RWPE2 (cell line): Measurements from ENCODE around the gene DIP2C.

Experiments used
- ATAC-seq: fragments of 200-7000 bp; cut with Tn5 transposase; 3 replicates; pipeline ENCODE4 v1.9.1; 2021; ENCODE audit warnings: low read depth
- DNase-seq: peaks from one replicate; pipeline ENCODE4 v3.0.0-alpha.2; 2020; ENCODE audit warnings: low spot score
- H3K27ac ChIP-seq: fragments of 450-650 bp; 2 replicates; pipeline ENCODE4 v1.5.1; 2017; ENCODE audit warnings: mild to moderate bottlenecking; ENCODE audit not compliant: poor library complexity, severe bottlenecking
- H3K27me3 ChIP-seq: fragments of 250-450 bp; sonication (Bioruptor Pico); 2 replicates; pipeline ENCODE4 v1.5.1; 2021; ENCODE audit warnings: mild to moderate bottlenecking, moderate library complexity; ENCODE audit not compliant: insufficient read depth, poor library complexity, severe bottlenecking
- H3K36me3 ChIP-seq: fragments of 250-450 bp; sonication (Bioruptor Pico); 2 replicates; pipeline ENCODE4 v1.5.1; 2020; ENCODE audit warnings: low read depth, mild to moderate bottlenecking, moderate library complexity
- H3K4me1 ChIP-seq: fragments of 250-450 bp; sonication (Bioruptor Pico); 2 replicates; pipeline ENCODE4 v1.5.1; 2021; ENCODE audit warnings: mild to moderate bottlenecking, moderate library complexity; ENCODE audit not compliant: insufficient read depth, poor library complexity, severe bottlenecking
- H3K4me3 ChIP-seq: fragments of 250-450 bp; sonication (Bioruptor Pico); 2 replicates; pipeline ENCODE4 v1.5.1; 2021; ENCODE audit warnings: mild to moderate bottlenecking, moderate library complexity; ENCODE audit not compliant: severe bottlenecking
- H3K9me3 ChIP-seq: fragments of 250-450 bp; sonication (Bioruptor Pico); 2 replicates; pipeline ENCODE4 v1.5.1; 2021; ENCODE audit warnings: mild to moderate bottlenecking, moderate library complexity; ENCODE audit not compliant: severe bottlenecking
- TF ChIP-seq, protein P1 (sequence below): fragments of 450-650 bp; IDR thresholded peaks from one replicate; pipeline ENCODE4 v1.5.1; 2017; ENCODE audit warnings: mild to moderate bottlenecking, moderate library complexity; ENCODE audit not compliant: poor library complexity, severe bottlenecking

Gene DIP2C

GRCh38 chr10:378930-379704 is 310.4 kb downstream of the DIP2C start:
- peak; percentile 11 for DNase-seq
- TF ChIP-seq, protein P1, sequence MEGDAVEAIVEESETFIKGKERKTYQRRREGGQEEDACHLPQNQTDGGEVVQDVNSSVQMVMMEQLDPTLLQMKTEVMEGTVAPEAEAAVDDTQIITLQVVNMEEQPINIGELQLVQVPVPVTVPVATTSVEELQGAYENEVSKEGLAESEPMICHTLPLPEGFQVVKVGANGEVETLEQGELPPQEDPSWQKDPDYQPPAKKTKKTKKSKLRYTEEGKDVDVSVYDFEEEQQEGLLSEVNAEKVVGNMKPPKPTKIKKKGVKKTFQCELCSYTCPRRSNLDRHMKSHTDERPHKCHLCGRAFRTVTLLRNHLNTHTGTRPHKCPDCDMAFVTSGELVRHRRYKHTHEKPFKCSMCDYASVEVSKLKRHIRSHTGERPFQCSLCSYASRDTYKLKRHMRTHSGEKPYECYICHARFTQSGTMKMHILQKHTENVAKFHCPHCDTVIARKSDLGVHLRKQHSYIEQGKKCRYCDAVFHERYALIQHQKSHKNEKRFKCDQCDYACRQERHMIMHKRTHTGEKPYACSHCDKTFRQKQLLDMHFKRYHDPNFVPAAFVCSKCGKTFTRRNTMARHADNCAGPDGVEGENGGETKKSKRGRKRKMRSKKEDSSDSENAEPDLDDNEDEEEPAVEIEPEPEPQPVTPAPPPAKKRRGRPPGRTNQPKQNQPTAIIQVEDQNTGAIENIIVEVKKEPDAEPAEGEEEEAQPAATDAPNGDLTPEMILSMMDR = no peak
- Histone ChIP-seq H3K9me3 (no peaks in the 10 kb centered on the region), H3K27me3 (no peaks in the 10 kb centered on the region), H3K4me3 (no peak overlapping the region), H3K36me3 (no peaks in the 10 kb centered on the region), H3K4me1 (no peaks in the 10 kb centered on the region), H3K27ac (no peak overlapping the region)
- no peak for ATAC-seq

DNA sequence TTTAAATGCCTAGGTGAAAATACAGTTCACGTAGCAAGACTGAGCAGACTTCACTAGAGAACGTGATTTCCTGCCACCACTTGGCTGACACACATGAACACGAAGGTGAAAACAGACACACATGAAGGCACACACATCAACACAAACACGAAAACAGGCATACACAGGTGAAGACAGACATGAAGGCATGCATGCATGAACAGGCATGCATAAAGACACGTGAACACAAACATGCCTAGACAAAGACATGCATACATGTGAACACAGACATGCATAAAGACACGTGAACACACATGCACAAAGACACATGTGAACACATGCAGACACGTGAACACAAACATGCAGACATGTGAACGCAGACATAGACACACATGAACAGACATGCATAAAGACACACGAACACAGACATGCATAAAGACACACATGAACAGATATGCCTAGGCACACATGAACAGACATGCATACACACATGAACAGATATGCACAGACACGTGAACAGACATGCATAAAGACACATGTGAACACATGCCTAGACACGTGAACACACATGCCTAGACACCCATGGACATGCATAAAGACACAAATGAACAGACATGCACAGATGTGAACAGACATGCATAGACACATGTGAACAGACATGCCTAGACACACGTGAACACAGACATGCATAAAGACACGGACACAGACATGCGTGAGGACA is 311.1 kb downstream of the DIP2C start:
- H3K4me3 ChIP-seq = no peak overlapping the region
- H3K27me3 ChIP-seq = no peaks in the 10 kb centered on the region
- H3K4me1 ChIP-seq = peaks cover 4% of the 10 kb centered on the region
- H3K36me3 ChIP-seq = no peaks in the 10 kb centered on the region
- DNase-seq = no peak
- H3K27ac ChIP-seq = no peak overlapping the region
- no peak for ATAC-seq
- no peaks in the 10 kb centered on the region for H3K9me3 ChIP-seq
- TF ChIP-seq, protein P1 = no peak

DNA sequence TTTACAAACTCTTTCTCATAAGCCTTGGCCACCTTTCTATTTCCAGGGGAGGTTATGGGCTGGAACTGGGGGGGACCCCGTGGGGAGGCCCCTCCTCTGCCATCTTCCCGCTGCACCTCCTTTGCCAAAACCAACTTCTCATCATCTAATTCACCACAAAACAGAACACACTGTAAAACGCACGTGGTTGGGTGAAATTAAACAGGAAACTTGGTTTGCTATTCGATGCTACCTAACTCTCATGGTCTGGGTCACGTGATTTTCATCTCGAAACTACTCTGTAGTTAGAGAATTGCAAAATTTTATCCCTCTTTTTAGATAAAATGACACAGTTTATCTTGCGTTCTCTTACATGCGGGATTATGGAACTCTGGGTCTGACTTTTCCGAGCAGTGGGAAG is 312.2 kb downstream of the DIP2C start:
- no peaks in the 10 kb centered on the region for H3K27me3 ChIP-seq
- H3K36me3 ChIP-seq = no peaks in the 10 kb centered on the region
- peaks cover 4% of the 10 kb centered on the region for H3K4me1 ChIP-seq
- H3K4me3 ChIP-seq = no peak overlapping the region
- ATAC-seq = no peak
- no peak for DNase-seq
- H3K27ac ChIP-seq = no peak overlapping the region
- TF ChIP-seq, protein P1 = no peak
- H3K9me3 ChIP-seq = no peaks in the 10 kb centered on the region

- TF ChIP-seq, protein P1 = no peak
- H3K27ac ChIP-seq = no peak overlapping the region
- peaks cover 4% of the 10 kb centered on the region for H3K4me1 ChIP-seq
- ATAC-seq = no peak
- no peak overlapping the region for H3K4me3 ChIP-seq
- no peak for DNase-seq
- no peaks in the 10 kb centered on the region for H3K9me3 ChIP-seq
- no peaks in the 10 kb centered on the region for H3K27me3 ChIP-seq
- no peaks in the 10 kb centered on the region for H3K36me3 ChIP-seq
Measured at GRCh38 chr10:375815-376505, 313.5 kb downstream of the DIP2C start.
